GM08714 (cell line): ENCODE measurements around the gene ZNF91.
"Not testable (repeated sequence)": the region's sequence is repeated elsewhere in the genome, so short reads cannot be mapped to it uniquely, and the experiment has no call there.

Experiments used
- H3K4me3 ChIP-seq: fragments of 200-500 bp; sonication (Bioruptor generic); 2 replicates; pipeline ENCODE4 v1.5.1; 2014; ENCODE audit warnings: mild to moderate bottlenecking, low read length, inconsistent platforms
- ZNF274 ChIP-seq: IDR thresholded peaks from 2 replicates; pipeline ENCODE4 v1.6.1; 2012; ENCODE audit warnings: mild to moderate bottlenecking, low read depth, low read length

ZNF91 gene

DNA sequence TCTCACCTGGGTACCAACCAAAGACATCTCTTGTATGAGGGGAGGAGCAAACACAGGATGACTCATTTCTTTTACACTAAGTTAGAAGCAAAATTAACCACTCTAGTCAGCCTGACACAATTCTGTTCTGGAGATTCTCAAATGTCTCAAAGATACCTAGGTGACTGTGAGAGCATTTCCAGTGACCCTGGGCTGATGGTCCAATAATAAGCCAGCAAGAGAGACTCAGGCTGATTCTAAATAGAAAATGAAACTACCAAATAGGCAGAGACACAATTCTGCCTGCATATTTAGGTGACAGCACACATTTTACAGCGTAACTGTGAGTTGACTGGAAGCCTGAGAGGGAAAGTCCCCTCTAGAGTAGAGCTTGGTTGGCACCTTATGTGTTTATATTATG is 16.3 kb downstream of the ZNF91 start:
- H3K4me3 ChIP-seq = no peak overlapping the region
- no peak for TF ChIP-seq ZNF274

DNA sequence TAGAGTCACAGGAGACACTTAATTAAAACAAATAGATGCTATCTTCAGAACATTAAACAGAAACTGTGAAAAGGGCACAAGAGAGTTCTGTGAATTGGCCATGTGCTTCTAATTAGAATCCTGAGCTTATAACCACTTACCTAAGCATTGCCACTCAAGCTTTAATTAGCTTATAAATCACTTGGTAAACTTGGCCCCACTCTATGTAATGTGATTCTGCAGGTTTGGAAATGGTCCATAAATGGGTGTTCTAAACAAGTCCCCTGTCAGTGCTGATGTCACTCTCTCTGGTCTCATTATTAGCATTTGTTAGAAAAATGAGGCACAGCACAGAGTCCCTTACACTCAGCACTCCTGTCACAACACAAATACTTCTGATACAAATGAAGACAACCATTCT is 18.0 kb downstream of the ZNF91 start:
- H3K4me3 ChIP-seq = no peak overlapping the region
- TF ChIP-seq ZNF274 = no peak

DNA sequence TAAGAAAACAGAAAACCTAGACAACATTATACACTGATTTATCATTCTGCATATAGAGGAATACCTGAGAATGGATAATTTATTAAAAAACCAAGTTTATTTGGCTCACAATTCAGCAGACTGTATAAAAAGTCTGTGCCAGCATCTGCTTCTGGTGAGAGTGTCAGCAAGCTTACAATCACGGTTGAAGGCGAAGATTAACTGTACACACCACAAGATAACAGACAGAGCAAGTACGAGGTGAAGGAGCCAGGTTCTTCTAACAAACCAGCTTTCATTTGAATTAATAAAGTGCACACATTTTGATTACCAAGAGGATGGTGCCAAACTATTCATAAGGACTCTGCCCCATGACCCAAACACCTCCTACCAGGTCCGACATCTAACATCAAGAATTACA is 28.8 kb downstream of the ZNF91 start:
- no peak overlapping the region for H3K4me3 ChIP-seq
- TF ChIP-seq ZNF274 = no peak

DNA sequence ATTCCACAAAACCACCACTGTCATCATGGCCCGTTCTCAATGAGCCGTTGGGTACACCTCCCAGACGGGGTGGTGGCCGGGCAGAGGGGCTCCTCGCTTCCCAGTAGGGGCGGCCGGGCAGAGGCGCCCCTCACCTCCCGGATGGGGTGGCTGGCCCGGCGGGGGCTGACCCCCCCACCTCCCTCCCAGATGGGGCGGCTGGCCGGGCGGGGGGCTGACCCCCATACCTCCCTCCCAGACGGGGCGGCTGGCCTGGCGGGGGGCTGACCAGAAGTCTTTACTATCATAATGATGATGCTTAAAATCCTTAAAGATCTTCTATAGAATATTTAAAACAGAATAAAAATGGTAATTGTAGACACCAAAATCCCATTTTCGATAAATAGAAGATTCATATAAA is 29.2 kb downstream of the ZNF91 start:
- H3K4me3 ChIP-seq = not testable (repeated sequence)

DNA sequence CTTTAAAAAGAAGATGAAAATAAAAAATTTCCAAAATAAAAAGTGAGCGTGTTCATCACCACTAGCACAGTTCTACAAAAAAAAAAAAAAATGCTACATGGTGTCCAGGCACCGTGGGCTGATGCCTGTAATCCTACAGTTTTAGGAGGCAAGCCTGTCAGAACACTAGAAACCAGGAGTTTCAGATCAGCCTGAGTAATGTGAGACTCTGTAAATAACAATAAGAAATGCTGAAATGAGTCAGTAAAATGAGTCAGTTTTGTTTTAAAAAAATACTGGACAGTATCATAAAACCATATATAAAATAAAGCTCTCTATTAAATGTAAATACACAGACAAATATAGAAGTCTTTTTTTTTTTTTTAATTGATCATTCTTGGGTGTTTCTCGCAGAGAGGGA is 30.0 kb downstream of the ZNF91 start:
- TF ChIP-seq ZNF274 = no peak
- H3K4me3 ChIP-seq = no peak overlapping the region

DNA sequence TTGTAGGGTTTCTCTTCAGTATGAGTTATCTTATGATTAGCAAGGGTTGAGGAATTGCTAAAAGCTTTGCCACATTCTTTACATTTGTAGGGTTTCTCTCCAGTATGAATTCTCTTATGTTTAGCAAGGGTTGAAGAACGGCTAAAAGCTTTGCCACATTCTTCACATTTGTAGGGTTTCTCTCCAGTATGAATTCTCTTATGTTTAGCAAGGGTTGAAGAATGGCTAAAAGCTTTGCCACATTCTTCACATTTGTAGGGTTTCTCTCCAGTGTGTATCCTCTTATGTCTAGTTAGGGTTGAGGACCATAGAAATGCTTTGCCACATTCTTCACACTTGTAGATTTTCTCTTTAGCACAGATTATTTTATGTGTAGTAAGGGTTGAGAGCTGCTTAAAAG is 33.4 kb downstream of the ZNF91 start:
- H3K4me3 ChIP-seq = not testable (repeated sequence)
- TF ChIP-seq ZNF274 = 0 out of 2 replicates have a peak, but pooled peaks have one; percentile 14

DNA sequence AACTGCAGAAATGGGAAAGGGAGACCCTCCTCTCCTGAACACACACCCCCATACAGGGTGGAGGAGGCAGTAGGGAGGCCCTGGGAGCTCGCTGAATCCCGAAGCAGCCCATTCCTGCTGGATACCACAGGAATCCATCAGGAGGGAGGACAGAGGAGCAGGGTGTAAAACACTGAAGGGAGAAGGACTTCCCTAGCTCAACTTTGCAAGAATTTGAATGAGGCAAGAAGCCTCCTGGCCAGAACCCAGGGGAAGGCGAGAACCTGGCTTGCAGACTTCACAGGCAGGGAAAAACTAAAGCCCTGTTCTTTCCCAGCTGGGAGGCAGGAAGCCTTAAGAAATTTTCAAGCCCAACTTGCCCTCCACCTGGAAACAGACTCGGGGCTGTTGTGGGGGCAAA is 43.5 kb downstream of the ZNF91 start:
- no peak for TF ChIP-seq ZNF274
- no peak overlapping the region for H3K4me3 ChIP-seq

DNA sequence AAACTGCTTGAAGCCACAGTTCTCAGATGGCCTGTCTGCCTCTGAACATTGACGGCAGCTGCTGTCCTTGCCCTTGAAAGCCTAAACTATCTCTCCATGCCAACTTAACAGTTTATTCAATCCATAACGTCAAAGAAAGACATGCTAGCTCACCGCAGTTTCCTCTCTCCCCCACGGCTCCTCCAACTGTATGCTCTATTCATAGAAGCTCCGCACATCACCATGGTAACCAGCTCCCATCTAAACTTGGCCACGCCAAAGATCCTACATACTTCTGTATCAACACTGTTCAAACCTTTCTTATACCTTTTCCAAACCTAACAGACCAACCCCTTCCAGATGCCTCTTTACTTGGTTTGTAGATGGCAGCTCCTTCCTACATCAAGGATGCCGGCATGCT is 48.6 kb downstream of the ZNF91 start:
- TF ChIP-seq ZNF274 = no peak
- H3K4me3 ChIP-seq = no peak overlapping the region

DNA sequence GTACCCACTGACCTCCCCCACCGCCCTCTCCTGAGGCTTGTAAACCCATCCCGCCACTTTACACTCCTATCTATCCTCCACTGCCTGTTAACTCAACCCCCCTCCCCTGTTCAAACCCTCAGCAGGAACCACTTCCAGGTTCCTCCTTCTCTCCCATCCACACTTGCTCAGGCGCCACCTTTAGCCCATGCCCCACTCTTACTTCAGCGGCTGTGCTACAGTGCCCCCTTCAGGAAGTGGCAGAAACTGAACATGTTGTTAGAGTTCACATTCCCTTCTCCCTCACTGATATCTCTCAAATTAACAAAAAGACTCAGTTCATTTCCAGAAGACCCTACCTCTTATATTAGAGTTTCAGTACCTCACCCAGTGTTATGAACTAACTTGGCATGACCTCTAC is 49.4 kb downstream of the ZNF91 start:
- no peak for TF ChIP-seq ZNF274
- no peak overlapping the region for H3K4me3 ChIP-seq

DNA sequence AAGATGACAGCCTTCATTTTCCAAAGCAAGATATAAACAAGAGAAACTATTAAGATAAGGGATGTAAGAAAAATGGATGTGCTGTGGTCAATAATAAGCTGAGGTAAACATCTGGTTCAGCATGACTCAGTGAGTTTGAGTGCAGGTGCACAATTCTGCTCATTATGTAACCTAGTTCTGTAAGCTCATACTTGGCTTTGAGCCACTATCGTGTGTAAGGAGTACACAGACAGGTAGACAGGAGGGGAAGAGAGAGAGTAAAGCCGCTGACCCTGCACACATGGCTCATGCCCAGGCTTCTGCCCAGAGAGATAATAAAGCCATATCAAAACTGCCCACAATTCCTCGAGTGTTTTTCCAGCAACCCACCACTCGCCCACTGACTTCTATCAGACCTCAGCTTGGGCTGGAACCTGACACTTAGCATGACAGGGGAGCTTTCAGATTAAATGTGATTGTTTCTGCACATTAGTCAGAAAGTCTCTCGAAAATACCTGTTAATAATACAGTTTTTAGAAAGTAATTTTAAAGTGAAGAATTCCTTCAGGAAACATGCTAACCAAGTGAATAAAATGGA is 51.7 kb downstream of the ZNF91 start:
- H3K4me3 ChIP-seq = no peak overlapping the region
- no peak for TF ChIP-seq ZNF274

DNA sequence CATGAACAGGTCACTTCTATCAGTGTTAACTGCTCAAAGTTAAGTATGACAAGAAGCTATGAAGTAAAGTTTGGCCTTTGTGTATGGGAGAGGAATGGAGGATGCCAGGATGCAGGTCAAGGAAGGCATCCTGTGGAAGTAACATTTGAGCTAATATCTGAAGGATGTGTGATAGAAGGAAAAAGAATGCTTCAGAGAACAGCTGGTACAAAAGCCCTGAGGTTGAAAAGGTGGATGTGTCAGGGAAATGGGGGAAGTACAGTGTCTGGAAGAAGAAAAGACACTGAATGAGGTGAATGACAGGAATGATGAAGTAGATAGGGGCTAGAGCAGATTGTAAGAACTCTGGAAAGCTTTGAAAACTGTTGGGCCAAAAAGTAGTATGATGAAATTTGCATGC is 67.1 kb downstream of the ZNF91 start:
- no peak for TF ChIP-seq ZNF274
- no peak overlapping the region for H3K4me3 ChIP-seq

DNA sequence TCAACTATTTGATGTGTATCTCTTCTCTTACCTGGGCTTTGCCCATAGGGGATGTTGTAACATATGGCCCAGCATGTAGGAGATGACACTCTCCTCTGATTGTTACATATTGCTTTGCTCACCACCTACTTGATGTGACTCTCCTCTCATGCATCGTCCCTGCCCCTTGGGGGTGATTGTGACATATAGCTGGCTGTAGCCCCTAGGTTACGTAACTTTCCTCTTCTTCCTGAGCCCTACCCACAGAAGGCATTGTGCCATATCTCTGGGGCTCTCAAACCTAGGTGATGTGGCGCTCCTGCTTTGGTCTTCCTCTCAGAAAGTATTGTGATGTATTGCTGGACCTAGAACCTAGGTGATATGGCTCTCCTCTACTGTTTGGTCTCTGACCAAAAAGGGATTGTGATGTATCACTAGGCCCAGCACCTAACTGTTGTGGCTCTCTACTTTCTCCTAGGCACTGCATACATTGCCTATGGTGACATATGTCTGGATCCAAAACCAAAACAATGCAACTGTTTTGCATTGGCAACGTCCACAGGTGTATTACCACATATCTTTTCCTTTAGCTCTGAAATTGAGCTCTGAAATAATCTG is 73.2 kb downstream of the ZNF91 start:
- TF ChIP-seq ZNF274 = no peak
- H3K4me3 ChIP-seq = no peak overlapping the region

DNA sequence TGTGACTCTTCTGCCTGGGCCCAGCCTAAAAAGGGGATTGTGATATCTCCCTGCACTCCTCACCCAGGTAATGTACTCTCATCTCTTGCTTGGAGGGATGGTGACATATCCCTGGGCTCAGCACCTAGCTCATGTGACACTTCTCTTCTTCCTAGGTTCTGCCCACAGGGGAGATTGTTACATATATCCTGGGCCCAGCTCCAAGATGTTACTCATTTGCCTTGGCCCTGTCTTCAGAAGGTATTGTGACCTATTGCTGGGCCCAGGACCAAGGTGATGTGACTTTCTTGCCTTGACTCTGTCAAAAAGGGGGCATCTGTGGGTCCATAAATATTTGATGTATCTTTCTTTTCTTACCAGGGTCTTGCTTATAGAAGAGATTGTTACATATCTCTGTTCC is 73.9 kb downstream of the ZNF91 start:
- not testable (repeated sequence) for H3K4me3 ChIP-seq

DNA sequence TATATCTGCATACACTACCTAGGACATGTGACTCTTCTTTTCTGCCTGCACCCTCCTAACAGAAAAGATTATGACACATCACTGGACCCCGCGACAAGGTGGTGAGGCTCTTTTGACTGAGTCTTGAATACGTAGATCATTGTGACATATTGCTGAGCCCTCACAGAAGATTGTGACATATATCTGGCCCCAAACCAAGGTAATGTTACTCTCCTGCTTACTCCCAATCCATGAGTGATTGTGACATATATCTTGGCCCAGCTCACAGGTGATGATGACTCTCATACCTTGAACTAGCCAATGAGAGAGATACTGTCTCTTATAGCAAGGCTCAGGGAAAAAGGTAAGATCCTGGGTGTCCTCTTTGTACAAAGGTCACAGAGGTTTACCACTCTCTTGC is 75.7 kb downstream of the ZNF91 start:
- not testable (repeated sequence) for H3K4me3 ChIP-seq

DNA sequence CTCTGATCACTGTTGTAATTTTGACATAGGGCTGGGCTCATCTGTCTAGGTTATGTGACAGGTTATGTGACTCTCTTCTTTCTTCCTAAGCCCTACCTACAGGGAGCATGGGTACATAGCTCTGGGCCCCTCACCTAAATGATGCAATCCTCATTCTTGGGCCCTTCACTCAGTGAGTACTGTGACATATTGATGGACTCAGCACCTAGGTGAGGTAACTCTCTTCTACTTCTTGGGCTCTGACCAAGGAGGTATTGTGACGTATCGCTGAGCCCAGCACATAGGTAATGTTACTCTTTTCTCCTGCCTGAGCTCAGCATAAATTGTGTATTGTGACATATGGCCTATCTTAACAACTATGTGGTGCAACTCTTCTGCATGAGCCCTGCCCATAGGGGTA is 76.3 kb downstream of the ZNF91 start:
- H3K4me3 ChIP-seq = not testable (repeated sequence)

DNA sequence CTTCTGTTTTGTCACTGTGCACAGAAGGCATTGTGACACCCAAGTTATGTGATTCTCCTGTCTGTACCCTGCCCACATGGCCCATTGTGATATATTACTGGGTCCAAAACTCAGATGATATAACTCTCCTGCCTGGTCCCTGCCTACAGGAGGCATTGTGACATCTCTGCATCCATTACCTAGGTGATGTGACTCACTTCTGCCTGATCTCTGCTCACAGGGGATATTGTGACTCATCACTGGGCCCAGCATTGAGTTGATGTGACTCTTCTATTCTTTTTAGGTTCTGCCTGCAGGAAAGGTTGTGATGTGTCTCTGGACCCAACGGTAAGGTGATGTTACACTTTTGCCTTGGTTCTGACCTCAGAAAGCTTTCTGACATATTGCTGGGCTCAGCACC is 77.1 kb downstream of the ZNF91 start:
- no peak overlapping the region for H3K4me3 ChIP-seq
- TF ChIP-seq ZNF274 = no peak
